HG03060 (cell line): ENCODE measurements around the gene EML1.

ENCODE experiments used
- ATAC-seq: cut with Tn5 transposase; IDR thresholded peaks from one replicate; pipeline ENCODE4 v1.9.1; 2021; ENCODE audit warnings: low read depth, moderate number of reproducible peaks; ENCODE audit not compliant: unreplicated experiment

The EML1 gene

GRCh38 chr14:99775351-99775750 lies 17.9 kb upstream of the EML1 start:
- no peak for ATAC-seq

- no peak for ATAC-seq
Observed at GRCh38 chr14:99777951-99778350, 15.3 kb upstream of the EML1 start.

GRCh38 chr14:99779751-99780150 lies 13.5 kb upstream of the EML1 start:
- ATAC-seq = no peak

GRCh38 chr14:99780690-99781089 lies 12.5 kb upstream of the EML1 start:
- ATAC-seq = no peak

- ATAC-seq = no peak
Observed at GRCh38 chr14:99781091-99781490, 12.1 kb upstream of the EML1 start.

GRCh38 chr14:99781853-99782610 lies 11.2 kb upstream of the EML1 start:
- no peak for ATAC-seq

- no peak for ATAC-seq
Observed at GRCh38 chr14:99784508-99784907, 8.7 kb upstream of the EML1 start.

GRCh38 chr14:99785426-99785825 lies 7.8 kb upstream of the EML1 start:
- no peak for ATAC-seq

GRCh38 chr14:99786511-99786989 lies 6.7 kb upstream of the EML1 start:
- no peak for ATAC-seq

- no peak for ATAC-seq
Observed at GRCh38 chr14:99788713-99789112, 4.5 kb upstream of the EML1 start.

GRCh38 chr14:99789581-99789980 lies 3.6 kb upstream of the EML1 start:
- ATAC-seq = no peak

GRCh38 chr14:99790201-99790977 lies 2.8 kb upstream of the EML1 start:
- no peak for ATAC-seq

GRCh38 chr14:99790978-99791376 lies 2.2 kb upstream of the EML1 start:
- ATAC-seq = no peak

- no peak for ATAC-seq
Observed at GRCh38 chr14:99791476-99792209, 1.6 kb upstream of the EML1 start.

GRCh38 chr14:99792210-99792535 lies 1.0 kb upstream of the EML1 start:
- no peak for ATAC-seq

- no peak for ATAC-seq
Observed at GRCh38 chr14:99792551-99793212, 531 bp upstream of the EML1 start.

- no peak for ATAC-seq
Observed at GRCh38 chr14:99794151-99794780, 1.1 kb downstream of the EML1 start.

- ATAC-seq = no peak
Observed at GRCh38 chr14:99795046-99795445, 1.8 kb downstream of the EML1 start.

- ATAC-seq = no peak
Observed at GRCh38 chr14:99797231-99797630, 4.0 kb downstream of the EML1 start.

- no peak for ATAC-seq
Observed at GRCh38 chr14:99800781-99801180, 7.6 kb downstream of the EML1 start.
